Measurements from ENCODE around the gene TBC1D17.

Gene TBC1D17

GRCh38 chr19:49882643-49883042 lies 5.1 kb downstream of the TBC1D17 start:
- no peak overlapping the region for H3K4me3 ChIP-seq (ENCODE audit: low read length)
- H3K4me2 ChIP-seq (ENCODE audit: low read length), result no peak overlapping the region
- H3K4me1 ChIP-seq (ENCODE audit: control insufficient read depth, insufficient read depth, low read length), result peaks cover 7% of the 10 kb centered on the region
- no peaks in the 10 kb centered on the region for H3K27me3 ChIP-seq (ENCODE audit: control insufficient read depth, insufficient read depth, low read length)
- H3K36me3 ChIP-seq (ENCODE audit: insufficient read depth, low read length), result peaks cover 50% of the 10 kb centered on the region
- H3K9ac ChIP-seq (ENCODE audit: low read depth, low read length), result no peak overlapping the region
- H3K9me3 ChIP-seq (replicated peaks; ENCODE audit: low read length), result peaks cover 7% of the 10 kb centered on the region

GRCh38 chr19:49883094-49883493 lies 5.6 kb downstream of the TBC1D17 start:
- Histone ChIP-seq H3K36me3 (ENCODE audit: insufficient read depth, low read length) (peaks cover 50% of the 10 kb centered on the region), H3K9me3 (replicated peaks; ENCODE audit: low read length) (peaks cover 7% of the 10 kb centered on the region), H3K9ac (ENCODE audit: low read depth, low read length) (no peak overlapping the region), H3K4me2 (ENCODE audit: low read length) (no peak overlapping the region), H3K4me3 (ENCODE audit: low read length) (no peak overlapping the region), H3K4me1 (ENCODE audit: control insufficient read depth, insufficient read depth, low read length) (peaks cover 6% of the 10 kb centered on the region), H3K27me3 (ENCODE audit: control insufficient read depth, insufficient read depth, low read length) (no peaks in the 10 kb centered on the region)

- H3K27me3 ChIP-seq (ENCODE audit: control insufficient read depth, insufficient read depth, low read length), result no peaks in the 10 kb centered on the region
- no peak overlapping the region for H3K4me2 ChIP-seq (ENCODE audit: low read length)
- H3K9me3 ChIP-seq (replicated peaks; ENCODE audit: low read length), result peaks cover 7% of the 10 kb centered on the region
- H3K9ac ChIP-seq (ENCODE audit: low read depth, low read length), result no peak overlapping the region
- H3K4me3 ChIP-seq (ENCODE audit: low read length), result no peak overlapping the region
- H3K36me3 ChIP-seq (ENCODE audit: insufficient read depth, low read length), result peaks cover 50% of the 10 kb centered on the region
- H3K4me1 ChIP-seq (ENCODE audit: control insufficient read depth, insufficient read depth, low read length), result no peaks in the 10 kb centered on the region
Observed at GRCh38 chr19:49884109-49884508, 6.6 kb downstream of the TBC1D17 start.

GRCh38 chr19:49884760-49885159 lies 7.3 kb downstream of the TBC1D17 start:
- no peaks in the 10 kb centered on the region for H3K4me1 ChIP-seq (ENCODE audit: control insufficient read depth, insufficient read depth, low read length)
- no peaks in the 10 kb centered on the region for H3K27me3 ChIP-seq (ENCODE audit: control insufficient read depth, insufficient read depth, low read length)
- peaks cover 7% of the 10 kb centered on the region for H3K9me3 ChIP-seq (replicated peaks; ENCODE audit: low read length)
- no peak overlapping the region for H3K4me3 ChIP-seq (ENCODE audit: low read length)
- no peak overlapping the region for H3K4me2 ChIP-seq (ENCODE audit: low read length)
- H3K36me3 ChIP-seq (ENCODE audit: insufficient read depth, low read length), result peaks cover 50% of the 10 kb centered on the region
- H3K9ac ChIP-seq (ENCODE audit: low read depth, low read length), result no peak overlapping the region

- Histone ChIP-seq H3K4me3 (ENCODE audit: low read length) (no peak overlapping the region), H3K9me3 (replicated peaks; ENCODE audit: low read length) (peaks cover 7% of the 10 kb centered on the region), H3K9ac (ENCODE audit: low read depth, low read length) (no peak overlapping the region), H3K4me2 (ENCODE audit: low read length) (no peak overlapping the region), H3K36me3 (ENCODE audit: insufficient read depth, low read length) (peaks cover 28% of the 10 kb centered on the region), H3K4me1 (ENCODE audit: control insufficient read depth, insufficient read depth, low read length) (peaks cover 6% of the 10 kb centered on the region), H3K27me3 (ENCODE audit: control insufficient read depth, insufficient read depth, low read length) (peaks cover 10% of the 10 kb centered on the region)
Observed at GRCh38 chr19:49887037-49887664, 9.6 kb downstream of the TBC1D17 start.

GRCh38 chr19:49887665-49888509 lies 10.4 kb downstream of the TBC1D17 start:
- Histone ChIP-seq H3K9ac (ENCODE audit: low read depth, low read length) (no peak overlapping the region), H3K36me3 (ENCODE audit: insufficient read depth, low read length) (peaks cover 20% of the 10 kb centered on the region), H3K4me1 (ENCODE audit: control insufficient read depth, insufficient read depth, low read length) (peaks cover 6% of the 10 kb centered on the region), H3K4me2 (ENCODE audit: low read length) (no peak overlapping the region), H3K9me3 (replicated peaks; ENCODE audit: low read length) (peaks cover 4% of the 10 kb centered on the region), H3K4me3 (ENCODE audit: low read length) (no peak overlapping the region), H3K27me3 (ENCODE audit: control insufficient read depth, insufficient read depth, low read length) (peaks cover 13% of the 10 kb centered on the region)

- no peak overlapping the region for H3K4me2 ChIP-seq (ENCODE audit: low read length)
- H3K36me3 ChIP-seq (ENCODE audit: insufficient read depth, low read length), result peaks cover 14% of the 10 kb centered on the region
- no peaks in the 10 kb centered on the region for H3K9me3 ChIP-seq (replicated peaks; ENCODE audit: low read length)
- H3K4me1 ChIP-seq (ENCODE audit: control insufficient read depth, insufficient read depth, low read length), result peaks cover 6% of the 10 kb centered on the region
- no peak overlapping the region for H3K4me3 ChIP-seq (ENCODE audit: low read length)
- no peak overlapping the region for H3K9ac ChIP-seq (ENCODE audit: low read depth, low read length)
- H3K27me3 ChIP-seq (ENCODE audit: control insufficient read depth, insufficient read depth, low read length), result peaks cover 14% of the 10 kb centered on the region
Observed at GRCh38 chr19:49888510-49888824, 11.0 kb downstream of the TBC1D17 start.

GRCh38 chr19:49889038-49889686 lies 11.7 kb downstream of the TBC1D17 start:
- no peak overlapping the region for H3K4me2 ChIP-seq (ENCODE audit: low read length)
- H3K27me3 ChIP-seq (ENCODE audit: control insufficient read depth, insufficient read depth, low read length), result peaks cover 14% of the 10 kb centered on the region
- no peak overlapping the region for H3K4me3 ChIP-seq (ENCODE audit: low read length)
- H3K9ac ChIP-seq (ENCODE audit: low read depth, low read length), result no peak overlapping the region
- peaks cover 6% of the 10 kb centered on the region for H3K4me1 ChIP-seq (ENCODE audit: control insufficient read depth, insufficient read depth, low read length)
- peaks cover 8% of the 10 kb centered on the region for H3K36me3 ChIP-seq (ENCODE audit: insufficient read depth, low read length)
- no peaks in the 10 kb centered on the region for H3K9me3 ChIP-seq (replicated peaks; ENCODE audit: low read length)

GRCh38 chr19:49889687-49890348 lies 12.3 kb downstream of the TBC1D17 start:
- H3K27me3 ChIP-seq (ENCODE audit: control insufficient read depth, insufficient read depth, low read length), result peaks cover 14% of the 10 kb centered on the region
- H3K36me3 ChIP-seq (ENCODE audit: insufficient read depth, low read length), result peaks cover 1% of the 10 kb centered on the region
- H3K4me1 ChIP-seq (ENCODE audit: control insufficient read depth, insufficient read depth, low read length), result peaks cover 6% of the 10 kb centered on the region
- peak overlapping the region; percentile 58 for H3K4me3 ChIP-seq (ENCODE audit: low read length)
- no peaks in the 10 kb centered on the region for H3K9me3 ChIP-seq (replicated peaks; ENCODE audit: low read length)
- H3K9ac ChIP-seq (ENCODE audit: low read depth, low read length), result no peak overlapping the region
- peak overlapping the region; percentile 69 for H3K4me2 ChIP-seq (ENCODE audit: low read length)

GRCh38 chr19:49890349-49891311 lies 13.1 kb downstream of the TBC1D17 start:
- no peaks in the 10 kb centered on the region for H3K36me3 ChIP-seq (ENCODE audit: insufficient read depth, low read length)
- H3K4me1 ChIP-seq (ENCODE audit: control insufficient read depth, insufficient read depth, low read length), result peaks cover 6% of the 10 kb centered on the region
- H3K9ac ChIP-seq (ENCODE audit: low read depth, low read length), result no peak overlapping the region
- peak overlapping the region; percentile 69 for H3K4me2 ChIP-seq (ENCODE audit: low read length)
- no peaks in the 10 kb centered on the region for H3K9me3 ChIP-seq (replicated peaks; ENCODE audit: low read length)
- peaks cover 14% of the 10 kb centered on the region for H3K27me3 ChIP-seq (ENCODE audit: control insufficient read depth, insufficient read depth, low read length)
- peak overlapping the region; percentile 58 for H3K4me3 ChIP-seq (ENCODE audit: low read length)
